AG10803 (cell line): ENCODE results near the gene EXOC3L4.

Source experiments
- DNase-seq: peaks from one replicate; pipeline ENCODE4 v3.0.0; 2010; ENCODE audit warnings: low read depth
- H3K4me3 ChIP-seq: 2 replicates; pipeline ENCODE4 v1.5.1; 2011; ENCODE audit warnings: mild to moderate bottlenecking, low read length, control low read depth
- TF ChIP-seq, protein P1 (sequence below): conservative IDR thresholded peaks from 2 replicates; pipeline ENCODE4 v1.5.1; 2011; ENCODE audit warnings: mild to moderate bottlenecking, low read length, control low read depth, inconsistent platforms

The EXOC3L4 gene

DNA sequence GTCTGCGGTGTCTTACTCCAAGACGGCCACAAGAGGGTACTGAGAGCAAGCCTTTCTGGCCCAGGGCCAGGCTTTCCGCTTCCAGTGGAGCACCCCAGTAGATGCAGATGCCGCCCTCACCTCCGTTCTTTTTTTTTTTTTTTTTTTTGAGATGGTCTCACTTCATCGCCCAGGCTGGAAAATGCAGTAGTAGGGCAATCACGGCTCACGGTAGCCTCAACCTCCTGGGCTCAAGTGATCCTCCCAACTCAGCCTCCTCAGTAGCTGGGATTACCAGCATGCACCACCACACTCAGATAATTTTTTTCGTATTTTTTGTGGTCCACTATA, 16.1 kb upstream of the EXOC3L4 start:
- TF ChIP-seq, protein P1, sequence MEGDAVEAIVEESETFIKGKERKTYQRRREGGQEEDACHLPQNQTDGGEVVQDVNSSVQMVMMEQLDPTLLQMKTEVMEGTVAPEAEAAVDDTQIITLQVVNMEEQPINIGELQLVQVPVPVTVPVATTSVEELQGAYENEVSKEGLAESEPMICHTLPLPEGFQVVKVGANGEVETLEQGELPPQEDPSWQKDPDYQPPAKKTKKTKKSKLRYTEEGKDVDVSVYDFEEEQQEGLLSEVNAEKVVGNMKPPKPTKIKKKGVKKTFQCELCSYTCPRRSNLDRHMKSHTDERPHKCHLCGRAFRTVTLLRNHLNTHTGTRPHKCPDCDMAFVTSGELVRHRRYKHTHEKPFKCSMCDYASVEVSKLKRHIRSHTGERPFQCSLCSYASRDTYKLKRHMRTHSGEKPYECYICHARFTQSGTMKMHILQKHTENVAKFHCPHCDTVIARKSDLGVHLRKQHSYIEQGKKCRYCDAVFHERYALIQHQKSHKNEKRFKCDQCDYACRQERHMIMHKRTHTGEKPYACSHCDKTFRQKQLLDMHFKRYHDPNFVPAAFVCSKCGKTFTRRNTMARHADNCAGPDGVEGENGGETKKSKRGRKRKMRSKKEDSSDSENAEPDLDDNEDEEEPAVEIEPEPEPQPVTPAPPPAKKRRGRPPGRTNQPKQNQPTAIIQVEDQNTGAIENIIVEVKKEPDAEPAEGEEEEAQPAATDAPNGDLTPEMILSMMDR = peak; percentile 81
- no peak overlapping the region for H3K4me3 ChIP-seq

DNA sequence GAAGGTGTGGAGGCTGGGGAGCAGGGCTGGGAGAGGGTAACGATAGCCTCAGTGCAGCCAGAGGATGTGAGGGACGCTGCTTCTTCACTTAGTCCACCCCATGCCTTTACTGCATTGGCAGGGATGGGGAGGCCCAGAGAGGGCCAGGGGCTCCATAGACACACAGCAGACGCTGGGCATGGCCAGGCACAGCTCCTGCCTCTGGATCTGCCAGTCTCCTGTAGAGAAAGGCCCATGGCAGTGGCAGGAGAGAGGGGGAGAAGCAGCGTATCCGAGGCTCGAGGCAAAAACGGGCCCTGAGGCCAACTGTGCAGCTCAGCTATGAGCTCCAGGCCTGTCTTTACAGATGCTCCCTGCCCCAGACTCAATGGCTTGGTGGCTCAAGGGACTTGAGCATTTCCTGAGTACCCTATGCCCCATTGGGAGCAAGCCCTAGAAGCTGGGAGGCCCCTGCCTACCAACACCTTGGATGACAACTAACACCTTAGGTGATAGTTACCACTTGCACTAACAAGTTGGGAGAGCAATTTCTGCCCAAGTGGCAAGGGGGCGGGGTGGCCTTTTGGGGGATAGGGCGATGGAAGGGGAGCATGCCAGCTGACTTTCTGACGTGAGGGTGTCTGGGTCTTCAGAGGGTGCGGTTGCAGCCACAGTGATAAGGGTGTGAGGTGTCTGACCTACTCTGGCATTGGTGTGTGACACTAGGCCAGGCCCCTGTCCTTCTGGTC, 15.5 kb upstream of the EXOC3L4 start:
- DNase-seq = no peak
- no peak overlapping the region for H3K4me3 ChIP-seq
- TF ChIP-seq, protein P1 = no peak

More for the DNA sequence above, 16.1 kb upstream of the EXOC3L4 start:
- DNase-seq = peak; percentile 74

DNA sequence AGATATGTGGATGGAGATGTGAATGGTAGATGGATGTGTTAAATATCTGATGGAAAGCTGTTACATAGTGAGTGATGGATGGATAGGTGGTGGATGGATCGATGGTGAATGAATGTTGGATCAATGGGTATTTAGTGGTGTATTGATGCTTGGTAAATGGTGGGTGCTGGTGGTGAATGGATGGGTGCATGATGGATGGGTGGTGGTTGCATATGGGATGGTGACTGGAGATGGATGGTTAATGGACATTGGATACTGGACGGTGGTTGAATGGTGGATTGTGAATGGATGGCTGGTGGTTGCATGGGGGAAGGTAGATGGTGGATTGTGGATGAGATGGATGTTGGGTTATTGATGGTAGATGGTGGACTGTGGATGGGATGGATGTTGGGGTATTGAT, 12.6 kb upstream of the EXOC3L4 start:
- no peak for DNase-seq
- no peak overlapping the region for H3K4me3 ChIP-seq
- TF ChIP-seq, protein P1 = no peak

GRCh38 chr14:103084021-103084919, 10.3 kb upstream of the EXOC3L4 start, which contains the start of gene LBHD2:
Gene LBHD2, plus strand, starts transcription at chr14:103084210. Its CDS starts 1,803 bp downstream, at chr14:103086013.
- TF ChIP-seq, protein P1 = no peak
- no peak for DNase-seq
- H3K4me3 ChIP-seq = no peak within 1 kb of the TSS

DNA sequence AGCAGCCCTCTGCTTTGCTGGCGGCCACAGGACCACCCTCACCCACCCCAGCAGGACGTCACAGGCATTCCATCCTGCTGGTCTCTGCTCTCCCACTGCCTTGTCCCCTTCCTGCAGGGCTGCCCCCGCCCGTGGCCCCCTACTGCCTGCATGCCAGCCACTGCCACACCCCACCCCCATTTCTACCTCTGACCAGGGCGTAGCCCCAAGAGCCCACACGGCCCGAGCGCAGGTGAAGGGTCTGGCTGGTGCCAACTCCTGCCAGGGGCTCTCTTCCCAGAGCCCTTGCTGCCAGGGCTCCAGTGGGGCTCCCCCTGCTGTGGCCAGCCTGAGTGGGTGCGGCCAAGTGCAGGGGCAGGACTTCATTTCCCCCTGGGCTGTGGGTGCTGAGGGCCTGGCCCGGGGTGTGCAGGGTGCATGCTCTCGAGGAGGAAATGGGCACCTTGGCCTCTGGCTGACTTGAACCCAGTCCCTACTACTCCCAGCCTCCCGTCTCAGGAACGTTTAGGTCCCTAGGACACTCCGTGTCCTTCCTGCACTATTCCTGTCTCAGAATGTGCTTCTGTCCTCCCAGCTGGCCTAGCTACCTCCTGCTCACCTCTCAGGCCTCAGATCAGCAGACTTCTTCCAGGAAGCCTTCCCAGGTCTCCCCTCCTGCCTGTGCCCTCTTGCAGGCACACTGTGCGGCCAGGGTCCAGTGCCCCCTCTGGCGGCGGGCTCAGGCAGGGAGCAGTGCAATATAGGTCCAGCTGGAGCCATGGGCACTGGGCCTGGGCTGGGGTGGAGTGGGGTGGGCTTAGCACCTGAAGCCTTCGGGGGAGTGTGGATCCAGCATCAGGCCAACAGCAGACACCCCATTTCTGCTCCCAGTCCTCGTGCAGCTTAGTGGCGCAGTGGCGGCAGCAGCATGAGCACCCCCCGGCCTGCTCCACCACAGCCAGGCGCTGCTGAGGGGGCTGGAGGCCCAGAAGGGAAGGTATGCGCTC, 9.1 kb upstream of the EXOC3L4 start:
- TF ChIP-seq, protein P1 = peak; percentile 15; the same call in 1 of the 2 replicates
- H3K4me3 ChIP-seq = no peak overlapping the region
- no peak for DNase-seq

- H3K4me3 ChIP-seq = no peak overlapping the region
- TF ChIP-seq, protein P1 = no peak
- no peak for DNase-seq
Measured at GRCh38 chr14:103086771-103087342, 7.7 kb upstream of the EXOC3L4 start.
